Stimulated activated CD4-positive, alpha-beta T cell treated with anti-CD3 and anti-CD28 coated beads, Interleukin-4, amount 100 ng/mL, for 48 hours (primary cell): ENCODE measurements around the gene THUMPD3.

ENCODE experiments used
- DNase-seq, 2 donors: peaks; one replicate each; pipeline ENCODE4 v3.0.0-alpha.2; 2020; ENCODE audit warnings: low read depth in 2 of 2

Gene THUMPD3

GRCh38 chr3:9396632-9397331, 33.9 kb downstream of the THUMPD3 start:
- peak; percentile 96 to 99 for DNase-seq

DNA sequence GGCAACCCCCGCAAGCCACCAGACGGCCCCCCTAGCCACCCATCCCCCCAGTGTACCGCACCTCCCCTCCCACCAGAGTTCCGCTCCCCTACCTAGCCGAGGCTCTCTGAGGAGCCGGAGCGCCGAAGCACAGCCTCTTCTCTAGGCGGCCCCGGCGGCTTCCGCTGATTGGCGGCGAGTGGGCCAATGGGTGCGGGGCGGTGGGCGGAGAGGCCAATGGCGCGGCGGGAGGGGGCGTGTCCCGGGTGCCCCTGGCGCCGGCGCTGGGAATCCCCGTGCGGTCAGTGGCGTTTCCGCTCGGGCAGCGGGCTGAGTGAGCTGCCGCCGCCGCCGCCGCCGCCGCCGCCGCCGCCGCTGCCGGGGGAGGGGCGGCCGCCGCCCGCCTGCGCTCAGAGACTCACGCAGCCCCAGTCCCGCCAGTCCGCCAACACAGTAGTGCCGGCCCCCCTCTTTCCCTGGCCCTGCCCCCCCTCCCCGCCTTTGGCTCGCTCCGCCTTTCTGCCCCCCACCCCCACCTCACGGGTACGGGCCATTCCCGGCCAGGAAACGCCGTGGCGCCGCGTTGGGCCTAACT, 34.6 kb downstream of the THUMPD3 start, which contains the start of gene SETD5:
Gene SETD5 (plus strand): TSS at position 284 of the 574 bp plus-strand sequence. CDS start 31,324 bp downstream, outside the sequence.
- peak; percentile 99 for DNase-seq

GRCh38 chr3:9397906-9398699, 35.2 kb downstream of the THUMPD3 start:
- peak in 1 of 2 donors; percentile 27 for DNase-seq

DNA sequence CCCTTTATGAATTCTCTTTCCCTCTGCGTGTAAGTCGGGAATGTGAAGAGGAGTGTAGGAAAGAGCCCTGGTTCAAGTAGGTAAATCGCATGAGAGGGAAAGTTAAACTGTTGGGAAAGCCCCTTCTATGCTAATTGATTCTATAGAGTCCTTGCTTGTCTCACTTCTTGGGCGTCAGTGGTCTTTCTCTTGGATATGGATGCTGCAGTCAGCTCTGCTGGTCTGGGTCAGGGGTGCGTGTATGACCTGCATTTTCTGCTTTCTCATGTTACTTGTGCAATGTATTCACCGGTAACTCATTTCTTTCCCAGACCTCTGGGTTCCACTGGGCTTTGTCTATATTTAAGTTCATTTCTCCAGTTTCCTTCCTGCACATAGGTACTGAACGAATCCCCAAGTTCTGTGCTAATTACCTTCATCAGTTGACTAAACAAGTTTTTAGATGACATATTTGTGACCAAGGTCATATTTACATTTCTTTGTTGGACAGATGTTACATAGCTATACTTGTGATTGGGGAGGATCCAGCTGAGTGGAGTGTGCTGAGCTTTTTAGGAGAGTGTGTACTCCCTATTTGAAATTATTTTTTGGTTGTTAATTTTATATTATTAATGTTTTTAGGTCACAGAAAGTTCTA, 36.0 kb downstream of the THUMPD3 start:
- DNase-seq = peak in 1 of 2 donors; percentile 16

DNA sequence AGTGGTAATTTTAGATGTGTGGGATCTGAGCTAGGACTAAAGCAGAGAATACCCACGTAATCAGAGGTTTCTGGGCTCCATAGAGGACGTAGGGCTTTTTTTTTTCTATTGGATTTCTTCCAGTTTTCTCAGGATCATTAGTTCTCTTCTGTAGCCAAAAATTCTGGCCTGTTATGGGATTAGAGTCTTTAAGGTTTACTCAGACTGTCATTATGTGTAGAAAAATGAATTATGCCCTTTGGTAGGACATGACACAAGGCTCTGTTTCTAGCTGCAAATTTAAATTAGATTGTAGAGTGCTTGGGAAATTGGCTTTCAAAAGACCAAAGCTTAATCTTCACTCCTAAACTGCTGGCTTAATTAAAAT, 36.5 kb downstream of the THUMPD3 start:
- DNase-seq = no peak

- DNase-seq = no peak
Observed at GRCh38 chr3:9399746-9400145, 36.9 kb downstream of the THUMPD3 start.

- no peak for DNase-seq
Observed at GRCh38 chr3:9400616-9401015, 37.8 kb downstream of the THUMPD3 start.

DNA sequence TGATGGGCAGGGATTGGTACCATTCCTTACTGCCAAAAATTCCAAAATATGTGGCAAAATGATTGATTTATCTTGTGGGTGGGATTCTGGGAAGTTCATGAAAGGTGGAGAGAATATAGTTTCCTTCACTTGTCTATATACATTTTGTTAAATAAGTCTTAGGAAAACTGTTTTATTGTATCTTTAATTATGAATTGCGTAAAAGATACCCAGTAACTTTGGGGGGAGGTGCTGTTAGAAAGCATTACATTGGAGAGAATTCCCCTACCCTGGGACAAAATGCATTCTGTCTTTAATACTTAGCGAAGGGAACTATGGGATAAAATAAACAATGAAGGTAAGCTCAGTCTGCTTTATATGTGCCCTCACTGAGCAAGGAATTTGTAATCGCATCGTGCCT, 39.1 kb downstream of the THUMPD3 start:
- DNase-seq = no peak

- no peak for DNase-seq
Observed at GRCh38 chr3:9402410-9403228, 39.8 kb downstream of the THUMPD3 start.

DNA sequence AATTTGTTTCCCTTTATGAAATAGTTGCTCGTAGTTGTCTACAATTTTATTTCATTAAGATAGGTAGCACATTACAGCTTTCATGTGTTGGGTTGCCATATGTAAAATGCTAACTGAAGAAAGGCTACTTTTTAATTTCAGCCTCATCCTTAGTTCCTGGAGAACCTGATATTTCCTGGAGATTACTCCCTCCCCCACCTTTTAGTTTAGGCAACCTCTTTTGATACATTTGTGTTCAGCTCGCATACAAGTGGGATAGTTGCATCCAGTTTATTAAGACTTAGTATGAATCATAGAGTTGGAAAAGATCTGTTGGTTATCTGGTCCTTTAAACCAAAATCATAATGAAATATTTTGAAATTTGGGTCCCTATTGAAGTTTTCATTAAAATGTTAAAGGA, 40.6 kb downstream of the THUMPD3 start:
- no peak for DNase-seq

- no peak for DNase-seq
Observed at GRCh38 chr3:9404680-9405079, 41.8 kb downstream of the THUMPD3 start.

DNA sequence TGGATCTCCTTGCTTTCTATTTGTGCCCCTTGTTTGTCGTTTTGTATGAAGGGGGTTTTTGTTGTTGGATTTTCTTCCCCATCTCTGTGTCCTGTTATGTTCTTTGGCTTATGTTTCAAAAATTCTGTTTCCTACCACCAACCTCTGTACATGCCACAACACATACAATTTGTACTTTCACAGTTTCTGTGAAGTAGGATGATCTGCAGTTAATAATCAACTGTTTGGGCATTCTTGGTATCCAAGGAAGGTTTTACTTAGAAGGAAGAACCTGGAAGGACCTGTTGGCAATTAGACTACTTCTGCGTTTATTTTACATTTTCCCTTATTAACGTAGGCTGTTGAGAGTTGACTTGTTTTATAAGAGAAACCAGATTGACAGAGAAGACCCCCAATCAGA, 42.9 kb downstream of the THUMPD3 start:
- DNase-seq = no peak

DNA sequence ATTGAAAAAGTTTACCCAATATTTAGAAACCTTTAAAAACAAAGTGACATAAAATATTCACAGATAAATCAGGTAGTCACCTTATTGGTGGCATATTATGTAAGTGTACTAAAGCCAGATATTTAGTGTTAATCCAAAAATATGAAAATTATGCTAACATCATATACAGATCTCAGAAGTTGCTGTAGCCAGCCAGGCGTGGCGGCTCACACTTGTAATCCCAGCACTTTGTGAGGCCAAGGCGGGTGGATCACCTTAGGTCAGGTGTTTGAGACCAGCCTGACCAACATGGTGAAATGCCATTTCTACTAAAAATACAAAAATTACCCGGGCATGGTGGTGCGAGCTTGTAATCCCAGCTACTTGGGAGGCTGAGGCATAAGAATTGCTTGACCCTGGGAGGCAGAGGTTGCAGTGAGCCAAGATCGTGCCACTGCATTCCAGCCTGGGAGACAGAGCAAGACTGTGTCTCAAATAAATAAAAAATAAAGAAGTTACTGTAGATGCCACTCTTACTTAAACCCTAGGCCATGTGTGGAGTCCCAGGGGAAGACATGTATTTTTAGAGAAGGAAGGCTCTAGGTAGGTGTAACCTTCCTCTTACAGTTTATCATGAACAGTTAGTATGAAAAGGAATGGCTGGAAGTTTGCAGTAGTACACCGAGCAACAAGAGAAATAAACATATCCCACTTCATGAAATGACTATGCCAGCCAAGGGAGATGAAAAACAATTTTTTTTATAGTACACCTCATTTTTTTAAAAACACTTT, 44.2 kb downstream of the THUMPD3 start:
- DNase-seq = no peak

DNA sequence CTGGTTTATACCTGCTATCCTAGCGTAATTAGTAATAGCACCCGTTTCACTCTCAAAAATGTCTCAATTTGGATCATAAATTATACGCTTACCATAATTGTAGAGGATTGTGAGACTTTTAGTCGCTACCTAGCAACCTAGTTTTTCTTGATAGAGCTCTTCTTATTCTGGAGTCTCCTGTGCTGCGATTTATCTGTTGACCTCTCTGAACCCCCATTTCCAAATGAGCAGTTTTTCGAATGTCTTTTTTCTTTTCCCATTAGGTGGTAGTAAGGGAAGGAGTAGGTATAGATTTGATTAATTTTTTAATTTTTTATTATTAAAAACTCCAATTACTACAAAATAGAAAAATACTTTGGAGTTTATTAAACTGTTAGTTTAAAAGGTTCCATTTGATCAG, 45.2 kb downstream of the THUMPD3 start:
- no peak for DNase-seq

DNA sequence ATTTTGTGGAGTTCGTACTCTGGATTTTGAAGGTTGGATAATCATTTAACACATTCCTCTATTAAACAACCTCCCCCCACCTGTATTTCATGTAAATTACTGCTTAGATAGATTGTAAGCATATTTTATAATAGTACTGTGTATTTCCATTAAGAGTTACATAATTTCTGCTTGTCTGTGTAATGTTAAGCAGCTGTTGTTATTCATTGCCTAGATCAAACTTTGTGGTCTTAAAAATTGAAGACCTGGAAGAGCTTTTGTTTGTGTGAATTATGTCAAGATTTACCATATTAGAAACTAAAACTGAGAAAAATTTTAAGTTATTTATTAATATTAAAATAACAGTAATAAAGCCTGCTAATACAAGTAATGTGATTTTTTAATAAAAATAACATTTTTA, 45.7 kb downstream of the THUMPD3 start:
- DNase-seq = no peak

DNA sequence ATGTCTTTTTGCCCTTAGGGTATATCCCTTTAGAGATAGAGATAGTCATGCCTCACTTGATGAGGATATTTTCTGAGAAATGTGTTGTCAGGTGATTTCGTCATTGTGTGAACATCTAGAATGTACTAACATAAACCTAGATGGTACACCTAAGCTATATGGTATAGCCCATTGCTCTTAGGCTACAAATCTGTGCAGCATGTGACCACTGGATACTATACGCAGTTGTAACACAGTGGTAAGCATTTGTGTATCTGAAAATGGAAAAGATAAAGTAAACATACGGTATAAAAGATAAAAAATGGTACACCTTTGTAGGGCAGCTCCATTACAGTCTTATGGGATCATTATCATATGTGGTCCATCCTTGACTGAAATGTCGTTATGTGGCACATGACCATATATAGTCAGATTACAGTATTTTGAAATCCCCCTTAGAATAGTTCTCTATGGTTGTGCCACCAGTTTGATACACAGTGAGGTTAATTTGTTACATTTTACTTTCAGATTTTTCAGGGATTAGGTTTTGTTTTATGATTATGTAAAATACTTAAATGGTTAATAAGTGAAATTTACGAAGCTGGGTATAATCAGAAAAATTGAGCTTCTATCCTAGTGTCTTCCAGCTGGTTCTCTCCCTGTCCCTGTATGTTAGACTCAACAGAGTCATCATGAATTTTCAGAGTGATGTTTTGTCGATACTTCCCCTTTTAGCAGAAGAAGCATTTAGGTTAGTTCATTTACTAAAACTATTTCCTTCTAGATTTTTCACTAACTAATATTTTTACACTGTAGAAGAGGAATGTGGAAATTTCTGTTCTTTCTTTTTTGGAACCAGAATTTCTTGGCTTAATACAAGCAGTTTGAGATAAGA, 47.4 kb downstream of the THUMPD3 start:
- no peak for DNase-seq

DNA sequence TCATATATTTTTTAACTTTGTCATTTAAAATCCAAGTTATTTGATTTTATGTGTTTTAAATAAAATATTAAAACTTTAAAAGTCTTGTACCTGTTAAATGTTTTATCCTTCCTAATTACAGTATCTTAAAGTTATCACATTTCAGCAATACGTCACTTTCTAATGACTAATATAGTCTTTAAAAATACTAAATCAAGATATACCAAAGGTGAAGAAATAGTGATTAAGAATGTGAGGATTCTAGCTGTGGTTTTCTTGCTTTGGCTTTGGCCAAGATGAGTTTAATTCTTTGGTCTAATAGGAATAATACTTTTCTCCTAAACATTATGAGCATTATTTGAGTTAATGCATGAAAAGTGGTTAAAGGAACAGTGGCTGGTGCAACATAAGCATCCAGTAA, 48.4 kb downstream of the THUMPD3 start:
- DNase-seq = no peak

DNA sequence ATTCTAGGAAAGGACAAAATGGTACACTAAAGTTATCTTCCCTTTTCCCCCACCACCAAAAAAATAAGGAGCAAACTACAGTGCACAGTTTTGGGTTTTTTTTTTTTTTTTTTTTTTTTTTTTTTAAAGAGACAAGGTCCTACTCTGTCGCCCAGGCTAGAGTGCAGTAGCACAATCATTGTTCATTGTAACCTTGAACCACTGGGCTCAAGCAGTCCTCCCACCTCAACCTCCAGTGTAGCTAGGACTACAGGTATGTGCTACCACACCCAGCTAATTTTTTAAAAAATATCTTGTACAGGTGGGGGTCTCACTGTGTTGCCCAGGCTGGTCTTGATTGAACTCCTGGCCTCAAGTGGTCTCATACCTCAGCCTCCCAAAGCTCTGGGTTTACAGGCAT, 49.4 kb downstream of the THUMPD3 start:
- DNase-seq = no peak

- DNase-seq = no peak
Observed at GRCh38 chr3:9414826-9415225, 52.0 kb downstream of the THUMPD3 start.
